ENCODE measurements around the gene WDPCP. TPM values are rescaled to one million over a fixed set of nuclear protein-coding genes. Genes with fewer than 3 reads are reported as not detected.

WDPCP gene
- total and polyA plus RNA-seq, 2 of the 4 experiments (the other 2 are of a cell fraction): 2.2 to 10.2 TPM

DNA sequence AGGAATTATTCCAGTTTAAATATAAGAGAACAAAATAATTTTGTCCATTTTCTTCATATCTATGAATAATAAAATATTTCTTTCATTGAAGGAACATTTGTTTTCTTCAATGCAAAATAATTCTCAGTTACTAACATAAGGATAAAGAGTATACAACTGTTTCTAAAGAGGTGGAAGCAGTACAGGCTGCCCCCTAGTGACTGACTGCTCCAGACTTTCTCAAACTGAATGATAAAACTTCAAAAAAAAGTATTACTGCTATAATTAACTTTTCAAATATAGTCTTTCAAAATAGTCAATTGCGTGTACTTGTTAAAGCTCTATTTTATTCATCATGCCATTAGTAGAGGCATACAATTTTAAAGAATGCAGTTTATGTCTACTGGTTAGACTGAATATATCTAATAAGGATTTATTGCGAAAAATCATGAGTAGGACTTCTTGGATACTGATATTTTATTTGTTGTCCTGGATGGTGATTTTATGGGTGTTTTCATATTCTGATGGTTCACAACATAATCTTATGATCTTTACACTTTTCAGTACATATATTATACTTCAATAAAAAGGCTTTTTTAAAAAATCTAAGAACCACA, 100.1 kb downstream of the WDPCP start:
- Histone ChIP-seq H2AK5ac (ENCODE audit: low read depth, low read length) (no peak overlapping the region), H4K8ac (ENCODE audit: low read depth in 2 of 2, low read length in 2 of 2) (no peak overlapping the region), H3K56ac (ENCODE audit: extremely low read depth, insufficient read depth, low read length) (no peak overlapping the region), H3K18ac (ENCODE audit: low read depth, low read length) (no peak overlapping the region), H3K4me3 (ENCODE audit: insufficient read depth, low read depth, low read length) (no peak overlapping the region), H3K36me3 (ENCODE audit: control insufficient read depth, insufficient read depth, low read length) (no peaks in the 10 kb centered on the region), H3K79me1 (ENCODE audit: low read depth in 1 of 2, low read length in 2 of 2) (no peaks in the 10 kb centered on the region), H2BK20ac (ENCODE audit: low read depth, low read length) (no peak overlapping the region), H3K9ac (ENCODE audit: low read depth, low read length) (no peak overlapping the region), H3K14ac (replicated peaks; ENCODE audit: low read depth, low read length) (no peak overlapping the region), H3K4ac (ENCODE audit: low read depth, low read length) (no peak overlapping the region), H4K20me1 (ENCODE audit: insufficient read depth, low read length) (no peaks in the 10 kb centered on the region), H3K27ac (ENCODE audit: insufficient read depth, low read length) (no peak overlapping the region), H2BK120ac (ENCODE audit: low read depth, low read length) (no peak overlapping the region), H3K9me3 (ENCODE audit: control insufficient read depth, insufficient read depth, low read length) (no peaks in the 10 kb centered on the region), H2BK5ac (ENCODE audit: low read depth, low read length, poor library complexity, severe bottlenecking) (no peak overlapping the region), H3K23ac (ENCODE audit: low read depth, low read length) (no peak overlapping the region), H4K91ac (ENCODE audit: insufficient read depth, low read depth, low read length) (no peak overlapping the region), H2AFZ (replicated peaks; ENCODE audit: low read length, poor library complexity) (no peak overlapping the region), H2BK15ac (ENCODE audit: low read depth, low read length) (no peak overlapping the region), H3K27me3 (ENCODE audit: control insufficient read depth, insufficient read depth, low read length) (no peaks in the 10 kb centered on the region), H2AK9ac (replicated peaks; ENCODE audit: low read depth, low read length, poor library complexity) (no peak overlapping the region), H3K9me1 (ENCODE audit: insufficient read depth, low read length) (no peaks in the 10 kb centered on the region), H3K4me2 (ENCODE audit: low read depth, low read length) (no peak overlapping the region), H3K4me1 (ENCODE audit: control insufficient read depth, insufficient read depth, low read length) (no peaks in the 10 kb centered on the region), H4K5ac (ENCODE audit: low read depth, low read length) (no peak overlapping the region)
- in situ Hi-C loops (cut with MboI; ENCODE audit: low sequenced_read_pairs): loop anchor here (25.0 kb wide), 2 partner anchors 701 to 1026 kb away; no protein-coding TSS in a partner anchor
- ChIA-PET POLR2A (ENCODE audit: unreplicated experiment) (no interaction called here), CTCF (interaction anchor here (0.9 kb wide), 1 partner anchor 12 kb away, joined by 6 read pairs; no protein-coding TSS in a partner anchor)
- intact Hi-C loops (cut with micrococcal nuclease): loop anchor here (5.0 to 10.0 kb wide), 4 partner anchors 303 to 1031 kb away; no protein-coding TSS in a partner anchor
- ATAC-seq (ENCODE audit: low read depth) (peak; percentile 74; the same call in 1 of the 2 replicates), DNase-seq (peak; percentile 46)
- no CpG with 5 or more reads among the region's 2 CpGs for WGBS, 2 experiments (ENCODE audit: extremely low coverage in 2 of 2, insufficient read length in 1 of 2)
- dilution Hi-C loops (cut with HindIII; ENCODE audit: low sequenced_read_pairs, unreplicated experiment): no loop called here
- BruUV-seq (replicated peaks): no TSS peak
- TF ChIP-seq RFX5 (IDR thresholded peaks at IDR 0.05; ENCODE audit: low read depth, low read length) (no peak), CHD1 (IDR thresholded peaks at IDR 0.05; ENCODE audit: low read depth, low read length) (no peak), RAD21 (IDR thresholded peaks at IDR 0.05; ENCODE audit: low read length) (peak; percentile 68), SMC3 (IDR thresholded peaks at IDR 0.05; ENCODE audit: low read depth, low read length) (peak; percentile 51)
- TF ChIP-seq, protein P1, sequence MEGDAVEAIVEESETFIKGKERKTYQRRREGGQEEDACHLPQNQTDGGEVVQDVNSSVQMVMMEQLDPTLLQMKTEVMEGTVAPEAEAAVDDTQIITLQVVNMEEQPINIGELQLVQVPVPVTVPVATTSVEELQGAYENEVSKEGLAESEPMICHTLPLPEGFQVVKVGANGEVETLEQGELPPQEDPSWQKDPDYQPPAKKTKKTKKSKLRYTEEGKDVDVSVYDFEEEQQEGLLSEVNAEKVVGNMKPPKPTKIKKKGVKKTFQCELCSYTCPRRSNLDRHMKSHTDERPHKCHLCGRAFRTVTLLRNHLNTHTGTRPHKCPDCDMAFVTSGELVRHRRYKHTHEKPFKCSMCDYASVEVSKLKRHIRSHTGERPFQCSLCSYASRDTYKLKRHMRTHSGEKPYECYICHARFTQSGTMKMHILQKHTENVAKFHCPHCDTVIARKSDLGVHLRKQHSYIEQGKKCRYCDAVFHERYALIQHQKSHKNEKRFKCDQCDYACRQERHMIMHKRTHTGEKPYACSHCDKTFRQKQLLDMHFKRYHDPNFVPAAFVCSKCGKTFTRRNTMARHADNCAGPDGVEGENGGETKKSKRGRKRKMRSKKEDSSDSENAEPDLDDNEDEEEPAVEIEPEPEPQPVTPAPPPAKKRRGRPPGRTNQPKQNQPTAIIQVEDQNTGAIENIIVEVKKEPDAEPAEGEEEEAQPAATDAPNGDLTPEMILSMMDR (conservative IDR thresholded peaks at IDR 0.05; ENCODE audit: low read depth, low read length): peak; percentile 69

All from IMR-90 (cell line).